ENCODE data around the gene CNOT1. TPM values are rescaled to one million over a fixed set of nuclear protein-coding genes. Genes with fewer than 3 reads are reported as not detected.
A peak's percentile ranks its signal among the peaks of the same experiment; 100 is the strongest.

Gene CNOT1
- total and polyA plus RNA-seq, 2 of the 4 experiments (the other 2 are of a cell fraction): 85.5 to 357 TPM

- BruUV-seq (replicated peaks): no TSS peak
- H3K27me3 ChIP-seq (ENCODE audit: control insufficient read depth, insufficient read depth, low read length): peaks cover 2% of the 10 kb centered on the region; the same call in 1 of the 2 replicates
- no peaks in the 10 kb centered on the region for H3K9me3 ChIP-seq (ENCODE audit: control insufficient read depth, insufficient read depth, low read length)
- no peak overlapping the region for H2AK9ac ChIP-seq (replicated peaks; ENCODE audit: low read depth, low read length, poor library complexity)
- H3K4me2 ChIP-seq (ENCODE audit: low read depth, low read length): no peak overlapping the region
- H3K4ac ChIP-seq (ENCODE audit: low read depth, low read length): no peak overlapping the region
- no peak overlapping the region for H3K18ac ChIP-seq (ENCODE audit: low read depth, low read length)
- no peak overlapping the region for H3K14ac ChIP-seq (replicated peaks; ENCODE audit: low read depth, low read length)
- no peak overlapping the region for H2BK15ac ChIP-seq (ENCODE audit: low read depth, low read length)
- H3K9me1 ChIP-seq (ENCODE audit: insufficient read depth, low read length): peaks cover 4% of the 10 kb centered on the region; the same call in 1 of the 2 replicates
- peak overlapping the region; percentile 61 for H2AFZ ChIP-seq (replicated peaks; ENCODE audit: low read length, poor library complexity)
- H4K20me1 ChIP-seq (ENCODE audit: insufficient read depth, low read length): no peaks in the 10 kb centered on the region
- no peak overlapping the region for H3K4me3 ChIP-seq (ENCODE audit: insufficient read depth, low read depth, low read length)
- no peak overlapping the region for H3K9ac ChIP-seq (ENCODE audit: low read depth, low read length)
- no peak overlapping the region for H2BK5ac ChIP-seq (ENCODE audit: low read depth, low read length, poor library complexity, severe bottlenecking)
- H3K79me1 ChIP-seq (ENCODE audit: low read depth in 1 of 2, low read length in 2 of 2): no peaks in the 10 kb centered on the region
- no peak for TF ChIP-seq NFE2L2 (IDR thresholded peaks at IDR 0.05; ENCODE audit: low read depth, low read length)
- no peak for TF ChIP-seq USF2 (IDR thresholded peaks at IDR 0.05; ENCODE audit: low read depth, low read length)
- TF ChIP-seq POLR2A (IDR thresholded peaks at IDR 0.05; ENCODE audit: low read depth, low read length): no peak
- TF ChIP-seq CHD1 (IDR thresholded peaks at IDR 0.05; ENCODE audit: low read depth, low read length): no peak
- TF ChIP-seq RCOR1 (IDR thresholded peaks at IDR 0.05; ENCODE audit: insufficient replicate concordance, low read length): no peak
- TF ChIP-seq RAD21 (IDR thresholded peaks at IDR 0.05; ENCODE audit: low read length): no peak
- TF ChIP-seq CTCF (conservative IDR thresholded peaks at IDR 0.05; ENCODE audit: low read depth, low read length): no peak
- in situ Hi-C loops (cut with MboI; ENCODE audit: low sequenced_read_pairs): loop anchor here (10.0 kb wide), 1 partner anchor 315 kb away; no protein-coding TSS in a partner anchor
- ChIA-PET POLR2A (ENCODE audit: unreplicated experiment) (no interaction called here), CTCF (interaction anchor here (0.7 kb wide), 1 partner anchor 12 kb away, joined by 5 read pairs; no protein-coding TSS in a partner anchor)
- no peak overlapping the region for H3K56ac ChIP-seq (ENCODE audit: extremely low read depth, insufficient read depth, low read length)
- DNase-seq (no peak), ATAC-seq (ENCODE audit: low read depth) (no peak)
- no peak overlapping the region for H3K23ac ChIP-seq (ENCODE audit: low read depth, low read length)
- intact Hi-C loops (cut with micrococcal nuclease): no loop called here
- WGBS, 2 experiments (ENCODE audit: extremely low coverage in 2 of 2, insufficient read length in 1 of 2): 93% methylated on average over 2 of the region's 3 CpGs; no CpG with 5 or more reads in 1 of the 2 experiments
- no peak overlapping the region for H4K8ac ChIP-seq (ENCODE audit: low read depth in 2 of 2, low read length in 2 of 2)
- no peak overlapping the region for H2BK120ac ChIP-seq (ENCODE audit: low read depth, low read length)
- H2AK5ac ChIP-seq (ENCODE audit: low read depth, low read length): no peak overlapping the region
- peaks cover 8% of the 10 kb centered on the region for H3K4me1 ChIP-seq (ENCODE audit: control insufficient read depth, insufficient read depth, low read length)
- H2BK20ac ChIP-seq (ENCODE audit: low read depth, low read length): no peak overlapping the region
- H3K36me3 ChIP-seq (ENCODE audit: control insufficient read depth, insufficient read depth, low read length): no peaks in the 10 kb centered on the region
- no peak overlapping the region for H3K27ac ChIP-seq (ENCODE audit: insufficient read depth, low read length)
- dilution Hi-C loops (cut with HindIII; ENCODE audit: low sequenced_read_pairs, unreplicated experiment): no loop called here
- no peak overlapping the region for H4K91ac ChIP-seq (ENCODE audit: insufficient read depth, low read depth, low read length)
- no peak overlapping the region for H4K5ac ChIP-seq (ENCODE audit: low read depth, low read length)
Measured at GRCh38 chr16:58649707-58650106, 20.1 kb upstream of the CNOT1 start.

Data from IMR-90 (cell line).